ENCODE results near the gene ABCF1.
"Not testable (repeated sequence)": the region's sequence is repeated elsewhere in the genome, so short reads cannot be mapped to it uniquely, and the experiment has no call there.

The ABCF1 gene

GRCh38 chr6:30571075-30571761 is at the start of gene ABCF1:
Gene ABCF1 (plus strand): TSS chr6:30571442. CDS start chr6:30571488, 46 bp downstream.
- peak; percentile 99 for DNase-seq (ENCODE audit: extremely low spot score)
- ChIA-PET CTCF (interaction anchor here (1.0 to 2.3 kb wide), 7 partner anchors 19 to 89 kb away, joined by 4 to 13 read pairs (median 7); no protein-coding TSS in a partner anchor), POLR2A (interaction anchor here (0.7 to 1.8 kb wide), 6 partner anchors 14 to 78 kb away, joined by 3 to 19 read pairs (median 6); partner anchors contain the start of gene PRR3)
- TF ChIP-seq CTCF (IDR thresholded peaks at IDR 0.05; ENCODE audit: control extremely low read depth, extremely low read depth, low read depth, missing control alignments): no peak

GRCh38 chr6:30521952-30522351 is 49.3 kb upstream of the ABCF1 start:
- not testable (repeated sequence) for DNase-seq (ENCODE audit: extremely low spot score)
- ChIA-PET CTCF (interaction anchor here (0.7 to 3.2 kb wide), 8 partner anchors 10 to 75 kb away, joined by 3 to 16 read pairs (median 4); no protein-coding TSS in a partner anchor), POLR2A (interaction anchor here (0.6 kb wide), 1 partner anchor 57 kb away, joined by 3 read pairs; no protein-coding TSS in a partner anchor)

- CTCF ChIA-PET: interaction anchor here (2.3 to 7.2 kb wide), 3 partner anchors 14 to 32 kb away, joined by 5 to 160 read pairs (median 12); no protein-coding TSS in a partner anchor
- not testable (repeated sequence) for DNase-seq (ENCODE audit: extremely low spot score)
- POLR2A ChIA-PET: interaction anchor here (1.1 to 1.9 kb wide), 2 partner anchors 9 to 33 kb away, joined by 3 to 13 read pairs; no protein-coding TSS in a partner anchor
Measured at GRCh38 chr6:30526444-30526843, 44.8 kb upstream of the ABCF1 start.

GRCh38 chr6:30529349-30529875 is 41.8 kb upstream of the ABCF1 start:
- ChIA-PET POLR2A (interaction anchor here (0.8 to 1.7 kb wide), 5 partner anchors 10 to 39 kb away, joined by 3 to 12 read pairs (median 8); partner anchors contain the start of gene PRR3), CTCF (interaction anchor here (0.8 to 7.2 kb wide), 11 partner anchors 12 to 558 kb away, joined by 3 to 160 read pairs (median 6); no protein-coding TSS in a partner anchor)
- peak; percentile 51 for DNase-seq (ENCODE audit: extremely low spot score)

- no peak for TF ChIP-seq CTCF (IDR thresholded peaks at IDR 0.05; ENCODE audit: control extremely low read depth, extremely low read depth, low read depth, missing control alignments)
- CTCF ChIA-PET: interaction anchor here (0.8 to 7.2 kb wide), 11 partner anchors 13 to 557 kb away, joined by 3 to 160 read pairs (median 6); no protein-coding TSS in a partner anchor
- POLR2A ChIA-PET: interaction anchor here (0.6 to 1.7 kb wide), 6 partner anchors 9 to 85 kb away, joined by 3 to 12 read pairs (median 8); partner anchors contain the start of gene PRR3
- no peak for DNase-seq (ENCODE audit: extremely low spot score)
Measured at GRCh38 chr6:30530014-30530413, 41.2 kb upstream of the ABCF1 start.

GRCh38 chr6:30533460-30534294 is 37.6 kb upstream of the ABCF1 start:
- ChIA-PET POLR2A (interaction anchor here (0.6 to 1.4 kb wide), 2 partner anchors 40 to 41 kb away, joined by 3 to 7 read pairs; no protein-coding TSS in a partner anchor), CTCF (interaction anchor here (1.4 to 7.2 kb wide), 11 partner anchors 9 to 197 kb away, joined by 3 to 160 read pairs (median 12); no protein-coding TSS in a partner anchor)
- DNase-seq (ENCODE audit: extremely low spot score): no peak
- TF ChIP-seq CTCF (IDR thresholded peaks at IDR 0.05; ENCODE audit: control extremely low read depth, extremely low read depth, low read depth, missing control alignments): no peak

- no peak for DNase-seq (ENCODE audit: extremely low spot score)
- TF ChIP-seq CTCF (IDR thresholded peaks at IDR 0.05; ENCODE audit: control extremely low read depth, extremely low read depth, low read depth, missing control alignments): no peak
- ChIA-PET POLR2A (no interaction called here), CTCF (interaction anchor here (0.7 to 12.5 kb wide), 3 partner anchors 55 to 376 kb away, joined by 3 to 278 read pairs (median 3); partner anchors contain the start of gene VARS2)
Measured at GRCh38 chr6:30537931-30538330, 33.3 kb upstream of the ABCF1 start.

All from GM10248 (cell line).